HG03064 (cell line): ENCODE results near the gene OLFML2A.

Source experiments
- ATAC-seq: cut with Tn5 transposase; IDR thresholded peaks from one replicate; pipeline ENCODE4 v1.9.1; 2021; ENCODE audit warnings: low read depth; ENCODE audit not compliant: unreplicated experiment

OLFML2A gene

DNA sequence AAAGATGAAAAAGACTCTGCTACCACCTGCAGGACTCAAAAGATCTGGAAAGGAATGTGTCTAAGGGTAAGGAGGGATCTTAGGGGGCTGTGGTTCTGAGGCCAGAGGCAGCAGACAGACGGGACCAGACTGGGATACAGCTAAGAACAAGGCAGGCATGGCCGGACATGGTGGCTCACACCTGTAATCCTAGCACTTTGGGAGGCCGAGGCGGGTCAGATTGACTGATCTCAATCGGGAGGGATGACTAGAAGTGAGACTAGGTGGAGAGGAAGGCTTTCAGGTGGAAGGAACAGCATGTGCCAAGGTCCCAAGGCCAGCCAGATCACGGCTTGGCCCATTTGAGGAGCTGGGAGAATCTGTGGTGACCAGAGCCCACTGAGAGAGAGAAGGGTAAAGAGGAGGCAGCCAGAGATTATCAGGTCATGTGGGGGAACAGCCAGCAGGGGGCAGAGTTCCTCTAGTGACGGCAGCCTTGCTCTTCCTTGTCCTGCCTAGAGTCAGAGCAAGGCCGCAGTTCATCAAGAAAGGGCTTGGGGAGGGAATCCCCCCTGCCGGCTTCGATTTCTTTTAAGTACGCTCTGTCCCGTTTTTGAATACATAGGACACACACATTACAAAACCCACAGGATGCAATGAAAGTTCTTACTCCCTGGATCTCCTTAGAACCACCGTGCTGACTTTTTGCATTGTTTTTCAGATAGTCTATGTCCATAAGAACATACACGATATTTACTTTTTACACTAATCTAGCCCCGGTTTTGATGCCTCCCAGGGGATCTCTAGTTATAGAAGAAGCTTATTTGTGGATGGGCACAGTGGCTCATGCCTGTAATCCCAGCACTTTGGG is 2.6 kb upstream of the OLFML2A start:
- ATAC-seq = no peak

DNA sequence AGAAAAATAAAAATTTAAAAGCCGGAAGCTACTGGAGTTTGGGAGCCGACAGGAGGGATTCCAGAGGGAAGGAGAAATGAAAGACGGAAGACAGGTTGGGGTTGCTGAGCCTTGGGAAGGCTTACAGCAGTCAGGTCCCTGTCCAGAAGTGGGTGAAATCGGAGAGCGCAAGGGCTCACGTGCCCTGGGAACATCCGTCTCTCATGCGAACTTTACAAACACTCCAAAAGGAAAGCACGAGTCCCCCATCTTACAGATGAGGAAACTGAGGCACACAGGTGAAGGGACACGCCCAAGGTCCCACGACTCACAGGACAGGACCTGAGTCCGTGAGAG is 347 bp upstream of the OLFML2A start:
- no peak for ATAC-seq

DNA sequence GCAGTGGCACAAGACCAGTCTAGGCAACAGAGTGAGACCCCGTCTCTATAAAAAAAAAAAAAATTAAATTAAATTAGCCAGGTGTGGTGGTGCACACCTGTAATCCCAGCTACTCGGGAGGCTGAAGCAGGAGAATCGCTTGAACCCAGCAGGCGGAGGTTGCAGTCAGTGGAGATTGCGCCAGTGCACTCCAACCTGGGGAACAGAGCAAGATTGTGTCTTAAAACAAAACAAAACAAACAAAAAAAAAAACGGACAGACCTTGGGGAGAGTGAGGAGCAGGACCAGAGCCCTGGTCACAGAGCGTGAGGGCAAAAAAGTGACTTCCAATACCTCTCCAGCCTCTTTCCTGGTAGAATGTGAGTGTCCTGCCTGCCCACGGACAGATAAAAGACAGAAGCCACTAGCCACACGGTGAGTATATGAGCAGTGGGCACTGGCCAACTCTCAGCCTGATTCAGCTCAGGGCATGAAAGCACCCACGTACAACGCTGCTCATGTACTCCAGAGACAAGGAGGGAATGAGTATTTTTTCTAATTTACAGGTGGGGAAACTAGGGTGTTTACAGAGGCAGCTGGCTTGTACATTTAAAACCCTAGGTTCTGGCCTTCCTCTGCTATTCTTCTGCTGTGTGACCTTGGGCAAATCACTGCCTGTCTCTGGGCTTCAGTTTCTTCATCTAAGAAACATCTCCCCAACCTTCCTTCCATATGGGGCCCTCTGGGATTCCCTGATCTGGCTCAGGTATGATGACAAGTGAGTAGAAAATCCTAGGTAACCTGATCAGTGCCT is 1.8 kb downstream of the OLFML2A start:
- ATAC-seq = no peak

DNA sequence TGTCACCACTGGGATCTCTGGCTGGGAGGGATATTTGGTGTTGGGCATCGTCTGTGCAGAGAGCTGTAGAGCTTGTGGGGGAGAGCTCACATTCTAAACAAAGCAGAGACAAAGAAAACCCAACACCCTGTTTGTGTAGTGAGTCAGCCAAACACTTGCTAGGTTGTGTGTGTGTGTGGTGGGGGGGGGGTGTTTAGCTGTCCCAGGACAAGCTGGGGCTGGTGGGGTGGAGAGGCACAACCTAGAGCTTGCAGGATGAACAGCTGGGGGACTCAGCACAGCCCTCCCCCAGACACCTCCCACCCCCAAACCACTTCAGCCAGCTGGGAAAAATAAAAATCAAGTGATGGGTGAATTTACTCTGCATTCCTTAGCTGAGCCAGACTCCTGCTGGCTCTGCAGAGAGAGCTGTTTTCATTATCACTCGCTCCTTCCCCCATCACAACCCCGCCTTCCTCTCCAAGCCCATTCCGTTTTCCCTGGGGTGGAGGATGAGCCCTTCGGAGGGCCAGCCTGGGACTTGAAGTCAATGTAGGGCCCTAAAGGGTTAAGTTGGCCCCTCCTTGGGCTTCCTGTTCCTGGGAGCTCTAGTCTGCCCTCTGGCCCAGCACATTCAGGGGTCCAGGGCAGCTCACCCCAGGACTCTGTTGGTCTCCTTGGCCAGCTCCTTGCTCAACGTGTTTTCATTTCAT is 2.6 kb downstream of the OLFML2A start:
- ATAC-seq = no peak

DNA sequence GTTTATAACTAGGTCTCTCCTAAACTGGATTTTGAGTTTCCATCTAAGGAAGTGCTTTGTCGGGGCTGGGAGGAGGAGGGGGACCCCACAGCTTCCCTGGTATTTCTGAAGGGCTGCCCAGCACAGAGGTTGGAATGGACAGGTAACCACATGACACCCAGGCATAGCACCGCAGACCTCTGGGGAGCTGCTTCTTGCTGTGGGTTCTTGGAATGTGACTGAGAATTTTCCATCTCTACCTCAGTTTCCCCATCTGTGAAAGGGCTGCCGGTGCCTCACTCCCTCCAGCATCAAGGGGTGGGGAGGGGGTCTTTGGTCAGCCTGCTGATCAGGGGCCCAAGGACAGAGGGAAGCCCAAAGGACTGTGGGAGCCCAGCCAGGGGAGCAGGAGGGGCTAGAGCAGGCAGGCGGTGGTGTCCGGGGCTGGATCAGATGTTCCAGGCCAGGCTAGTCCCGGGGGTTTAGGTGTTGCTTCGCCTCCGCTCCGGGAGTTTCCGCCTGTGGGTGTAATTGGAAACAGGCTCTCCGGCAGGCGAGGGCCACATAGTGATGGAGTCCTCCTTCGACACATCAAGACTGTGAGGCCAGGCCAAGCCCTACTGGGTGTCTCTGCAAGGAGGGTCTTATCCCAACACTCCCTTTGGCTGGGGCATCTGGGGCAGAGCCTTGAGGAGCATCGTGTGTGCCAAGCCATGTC is 3.3 kb downstream of the OLFML2A start:
- no peak for ATAC-seq

GRCh38 chr9:124780757-124781151 is 3.8 kb downstream of the OLFML2A start:
- ATAC-seq = no peak

DNA sequence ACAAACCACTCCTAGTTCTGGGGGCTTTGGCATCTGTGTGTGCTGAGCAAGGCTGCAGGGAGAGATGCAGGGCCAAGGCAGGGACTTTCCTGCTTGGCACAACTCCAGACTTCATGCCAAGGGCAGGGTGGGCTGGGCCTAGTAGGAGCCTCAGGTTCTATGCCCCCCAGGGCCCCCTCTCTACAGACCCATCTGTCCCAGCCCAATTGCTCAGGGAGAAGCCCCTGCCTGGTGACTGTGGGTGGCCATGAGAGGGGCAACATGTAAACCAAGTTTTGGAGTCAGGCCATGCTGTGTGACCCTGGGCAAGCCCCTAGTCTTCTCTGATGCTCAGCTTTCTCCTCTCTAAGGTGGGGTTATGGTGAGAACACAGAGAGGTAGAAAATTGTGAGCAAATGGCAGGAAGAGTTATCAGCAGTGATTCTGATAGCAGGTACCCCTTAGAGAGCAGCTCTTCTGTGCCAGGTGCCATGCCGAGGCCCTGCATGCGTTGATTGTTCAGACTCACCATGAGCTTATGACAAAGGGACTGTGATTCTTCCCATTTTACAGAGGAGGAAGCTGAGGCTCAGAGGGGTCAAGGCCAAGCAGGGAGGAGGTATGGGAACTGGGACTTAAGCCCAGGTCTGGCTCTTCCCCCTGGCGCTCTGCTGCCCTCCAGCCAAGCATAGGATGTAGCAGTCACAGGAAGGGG is 5.2 kb downstream of the OLFML2A start:
- no peak for ATAC-seq

GRCh38 chr9:124782661-124783574 is 6.0 kb downstream of the OLFML2A start:
- no peak for ATAC-seq

- ATAC-seq = no peak
Observed at GRCh38 chr9:124783830-124784229, 6.9 kb downstream of the OLFML2A start.

GRCh38 chr9:124784509-124784908 is 7.6 kb downstream of the OLFML2A start:
- no peak for ATAC-seq

DNA sequence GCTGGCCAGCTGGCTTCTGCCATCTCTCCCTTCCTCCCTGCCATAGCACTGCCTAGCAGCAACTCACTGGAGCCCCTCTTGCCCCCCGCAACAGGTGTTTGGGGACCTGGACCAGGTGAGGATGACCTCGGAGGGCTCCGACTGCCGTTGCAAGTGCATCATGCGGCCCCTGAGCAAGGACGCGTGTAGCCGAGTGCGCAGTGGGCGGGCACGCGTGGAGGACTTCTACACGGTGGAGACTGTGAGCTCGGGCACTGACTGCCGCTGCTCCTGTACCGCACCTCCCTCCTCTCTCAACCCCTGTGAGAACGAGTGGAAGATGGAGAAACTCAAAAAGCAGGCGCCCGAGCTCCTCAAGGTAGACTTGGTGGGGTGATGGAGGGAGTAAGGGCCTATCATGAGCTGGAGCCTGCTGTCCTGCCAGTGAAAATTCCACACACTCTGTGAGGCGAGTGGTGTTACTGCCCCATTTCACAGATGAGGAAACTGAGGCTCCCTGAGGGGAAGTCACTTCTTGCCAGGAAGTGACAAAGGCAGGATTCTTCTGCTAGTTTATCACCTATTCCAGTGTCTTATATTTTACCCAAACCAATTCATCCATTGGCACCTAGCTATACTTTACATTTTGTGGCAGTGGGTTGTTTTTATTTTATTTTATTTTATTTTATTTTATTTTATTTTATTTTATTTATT is 10.1 kb downstream of the OLFML2A start:
- no peak for ATAC-seq

- no peak for ATAC-seq
Observed at GRCh38 chr9:124788542-124789217, 11.7 kb downstream of the OLFML2A start.

- no peak for ATAC-seq
Observed at GRCh38 chr9:124789531-124789930, 12.6 kb downstream of the OLFML2A start.

- ATAC-seq = no peak
Observed at GRCh38 chr9:124790301-124790700, 13.4 kb downstream of the OLFML2A start.

DNA sequence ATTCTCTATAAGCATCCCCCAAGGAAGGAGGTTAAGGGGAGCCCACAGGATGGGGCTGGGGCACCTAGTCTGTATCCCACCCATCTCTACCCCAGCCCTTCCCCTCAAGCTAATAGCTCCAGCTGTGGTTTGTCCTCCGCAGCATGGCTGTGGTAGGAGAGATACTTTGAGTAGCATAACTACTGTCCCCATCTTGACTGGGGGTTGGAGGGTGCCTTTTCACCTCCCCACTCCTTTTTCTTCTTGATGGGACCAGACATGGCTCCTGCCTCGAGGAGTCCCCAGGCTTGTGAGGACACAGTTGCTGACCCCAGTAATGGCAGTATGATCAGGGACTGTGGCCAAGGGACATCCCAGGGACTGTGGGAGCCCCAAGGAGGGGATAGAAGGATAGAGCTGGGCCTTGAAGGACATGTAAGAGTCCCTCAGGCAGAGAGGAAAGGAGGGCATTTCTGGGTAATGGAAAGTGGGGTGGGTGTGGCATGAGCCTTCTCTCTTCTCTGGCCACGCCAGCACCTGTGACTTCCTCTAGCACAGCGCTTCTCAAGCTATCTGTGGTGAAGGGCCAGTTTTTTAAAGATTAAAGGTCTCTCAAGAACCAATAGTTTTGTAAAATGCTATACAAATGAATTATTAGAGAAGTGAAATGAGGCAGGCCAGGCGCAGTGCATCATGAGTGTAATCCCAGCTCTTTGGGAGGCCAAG is 14.0 kb downstream of the OLFML2A start:
- no peak for ATAC-seq

DNA sequence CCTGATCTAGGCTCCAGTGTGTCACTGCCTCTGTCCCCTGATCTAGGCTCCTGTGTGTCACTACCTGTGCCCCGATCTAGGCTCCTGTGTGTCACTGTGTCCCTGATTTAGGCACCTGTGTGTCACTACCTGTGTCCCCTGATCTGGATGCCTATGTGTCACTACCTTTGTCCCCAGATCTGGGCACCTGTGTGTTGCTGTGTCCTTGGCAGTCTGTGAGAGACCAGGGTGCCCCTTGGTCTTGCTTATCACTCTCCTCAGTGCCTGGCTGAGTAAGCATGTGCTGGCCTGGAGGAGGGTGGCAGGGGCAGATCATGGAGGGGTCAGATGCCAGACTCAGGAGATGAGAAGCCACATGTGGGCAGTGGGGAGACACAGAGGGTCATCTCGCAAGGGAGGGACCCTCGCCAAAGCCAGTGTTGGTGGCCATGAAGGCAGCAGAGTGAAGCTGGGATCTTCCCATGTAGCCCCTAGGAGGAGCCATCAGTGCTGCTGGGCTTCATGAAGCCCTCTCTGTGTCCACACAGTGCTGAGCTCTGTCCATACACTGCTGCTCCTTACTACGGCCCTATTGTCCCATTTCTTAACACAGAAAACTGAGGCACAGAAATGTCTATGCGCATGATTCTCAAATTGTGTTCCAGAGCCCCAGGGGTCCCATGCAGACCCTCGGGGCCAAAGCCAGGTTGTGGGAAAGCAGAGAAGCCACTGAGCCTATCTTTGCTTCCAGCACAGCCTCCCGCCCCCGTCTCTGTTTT is 15.5 kb downstream of the OLFML2A start:
- no peak for ATAC-seq
